NAMALWA (cell line): Measurements from ENCODE around the gene TEKT2.

ENCODE experiments used
- DNase-seq: peaks from one replicate; pipeline ENCODE4 v3.0.0-alpha.2; 2015; ENCODE audit warnings: low spot score

Gene TEKT2

GRCh38 chr1:36083635-36084496 lies at the start of gene TEKT2:
Gene TEKT2 (plus strand): TSS chr1:36084094. CDS start chr1:36084922, 828 bp downstream.
- no peak for DNase-seq

GRCh38 chr1:36034692-36035091 lies 49.2 kb upstream of the TEKT2 start:
- DNase-seq = no peak

GRCh38 chr1:36035154-36035553 lies 48.7 kb upstream of the TEKT2 start:
- no peak for DNase-seq

GRCh38 chr1:36040238-36040637 lies 43.7 kb upstream of the TEKT2 start:
- DNase-seq = no peak

GRCh38 chr1:36051821-36052220 lies 32.1 kb upstream of the TEKT2 start:
- DNase-seq = no peak

- no peak for DNase-seq
These were observed 29.9 kb upstream of the TEKT2 start for GRCh38 chr1:36053978-36054377.

GRCh38 chr1:36055706-36056105 lies 28.2 kb upstream of the TEKT2 start:
- DNase-seq = no peak

GRCh38 chr1:36062315-36062714 lies 21.6 kb upstream of the TEKT2 start:
- DNase-seq = no peak

GRCh38 chr1:36067871-36068270 lies 16.0 kb upstream of the TEKT2 start:
- DNase-seq = no peak

GRCh38 chr1:36068866-36069265 lies 15.0 kb upstream of the TEKT2 start:
- DNase-seq = no peak

GRCh38 chr1:36070349-36070748 lies 13.5 kb upstream of the TEKT2 start:
- no peak for DNase-seq

- no peak for DNase-seq
These were observed 6.8 kb upstream of the TEKT2 start for GRCh38 chr1:36076979-36077573.

GRCh38 chr1:36080236-36080635 lies 3.7 kb upstream of the TEKT2 start:
- no peak for DNase-seq

- DNase-seq = no peak
These were observed 3.1 kb upstream of the TEKT2 start for GRCh38 chr1:36080801-36081200.

GRCh38 chr1:36081926-36082485 lies 1.9 kb upstream of the TEKT2 start:
- DNase-seq = no peak

GRCh38 chr1:36083219-36083618 lies 675 bp upstream of the TEKT2 start:
- no peak for DNase-seq

GRCh38 chr1:36084497-36085115 lies 712 bp downstream of the TEKT2 start:
- no peak for DNase-seq

GRCh38 chr1:36085126-36085525 lies 1.2 kb downstream of the TEKT2 start:
- no peak for DNase-seq

- no peak for DNase-seq
These were observed 2.0 kb downstream of the TEKT2 start for GRCh38 chr1:36085686-36086526.

- DNase-seq = no peak
These were observed 2.8 kb downstream of the TEKT2 start for GRCh38 chr1:36086529-36087232.
